ENCODE measurements around the gene C3orf70. TPM values are rescaled to one million over a fixed set of nuclear protein-coding genes. Genes with fewer than 3 reads are reported as not detected.
A peak's percentile ranks its signal among the peaks of the same experiment; 100 is the strongest.

C3orf70 gene
- total and polyA plus RNA-seq, 3 experiments from 2014 or later: 0.07 TPM; not detected in 2

DNA sequence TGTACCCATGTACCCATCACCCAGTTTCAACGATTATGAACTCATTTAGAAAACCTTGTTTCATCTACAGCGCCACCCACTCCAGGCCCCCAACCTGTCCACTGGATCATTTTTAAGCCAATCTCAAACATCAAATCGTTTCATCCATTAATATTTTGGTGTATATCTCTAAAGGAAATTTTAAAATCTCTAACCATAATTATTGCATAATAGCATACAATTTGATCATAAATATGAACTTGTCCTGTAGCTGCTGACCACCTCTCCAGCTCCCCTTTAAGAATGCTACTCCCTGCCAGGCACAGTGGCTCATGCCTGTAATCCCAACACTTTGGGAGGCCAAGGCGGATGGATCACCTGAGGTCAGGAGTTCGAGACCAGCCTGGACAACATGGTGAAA, 2.8 kb upstream of the C3orf70 start:
- CTCF ChIA-PET: no interaction called here

GRCh38 chr3:185153861-185154629, 1.2 kb upstream of the C3orf70 start:
- peaks cover 4 to 7% (median 7%) of the 10 kb centered on the region in 3 donors for H3K4me1 Mint-ChIP-seq
- no peaks in the 10 kb centered on the region for H3K9me3 ChIP-seq (ENCODE audit: low read length)
- no peak overlapping the region for H3K27ac ChIP-seq (ENCODE audit: low read depth, low read length)
- H3K4me1 ChIP-seq (ENCODE audit: insufficient read depth, low read length): no peaks in the 10 kb centered on the region
- H3K36me3 Mint-ChIP-seq: no peaks in the 10 kb centered on the region
- no peaks in the 10 kb centered on the region for H3K36me3 ChIP-seq (ENCODE audit: insufficient read depth, low read length)
- H3K4me3 ChIP-seq (ENCODE audit: low read length): no peak overlapping the region
- no peak overlapping the region for H3K4me3 Mint-ChIP-seq
- H3K27me3 Mint-ChIP-seq: peaks cover 34 to 48% of the 10 kb centered on the region in 2 donors
- peaks cover 22% of the 10 kb centered on the region for H3K27me3 ChIP-seq (ENCODE audit: insufficient read depth, low read length, poor library complexity, severe bottlenecking)
- POLR2A ChIA-PET: no interaction called here
- H3K9me3 Mint-ChIP-seq: peaks cover 0 to 2% (median 0%) of the 10 kb centered on the region in 5 donors
- no peak for DNase-seq
- H3K27ac Mint-ChIP-seq: no peak overlapping the region
- CTCF ChIA-PET: no interaction called here

More for the DNA sequence above, 2.8 kb upstream of the C3orf70 start:
- Histone ChIP-seq H3K27me3 (ENCODE audit: insufficient read depth, low read length, poor library complexity, severe bottlenecking) (peaks cover 18% of the 10 kb centered on the region), H3K4me3 (ENCODE audit: low read length) (no peak overlapping the region), H3K27ac (ENCODE audit: low read depth, low read length) (no peak overlapping the region), H3K9me3 (ENCODE audit: low read length) (no peaks in the 10 kb centered on the region), H3K4me1 (ENCODE audit: insufficient read depth, low read length) (no peaks in the 10 kb centered on the region), H3K36me3 (ENCODE audit: insufficient read depth, low read length) (no peaks in the 10 kb centered on the region)
- no peak for DNase-seq
- Mint-ChIP-seq H3K4me3 (peak overlapping the region in 1 of 7 donors; percentile 44), H3K36me3 (no peaks in the 10 kb centered on the region), H3K27me3 (peaks cover 30 to 46% of the 10 kb centered on the region in 2 donors), H3K27ac (no peak overlapping the region), H3K9me3 (peaks cover 0 to 2% (median 0%) of the 10 kb centered on the region in 5 donors), H3K4me1 (peaks cover 4 to 7% (median 7%) of the 10 kb centered on the region in 3 donors)
- POLR2A ChIA-PET: no interaction called here

DNA sequence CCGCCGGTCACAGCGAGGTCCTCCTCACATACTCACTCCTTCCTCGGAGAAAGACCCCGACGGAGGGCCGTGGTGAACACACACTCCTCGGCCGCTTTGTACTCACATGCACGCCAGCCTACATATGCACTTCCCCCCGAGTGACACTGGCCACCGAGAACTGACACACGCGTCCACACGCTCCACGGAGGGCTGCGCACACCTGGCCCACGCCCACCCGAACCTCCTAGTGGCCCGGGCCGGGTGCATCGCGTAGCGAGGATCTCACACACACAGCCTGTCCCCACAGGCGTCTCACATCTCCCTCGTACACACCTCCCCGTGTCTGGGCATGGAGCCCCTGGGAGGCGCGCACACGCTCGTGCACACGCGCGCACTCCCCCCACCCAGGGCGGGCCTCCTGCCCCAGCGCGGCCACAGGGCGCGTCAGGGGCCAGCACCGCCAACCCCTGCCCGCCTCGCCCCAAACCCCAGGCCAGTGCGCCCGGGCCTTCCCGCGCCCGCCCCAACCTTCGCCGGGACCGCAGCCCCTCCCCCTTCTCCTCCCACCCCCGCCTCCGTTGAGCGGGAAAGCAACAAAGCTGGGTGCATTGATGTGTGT, 411 bp upstream of the C3orf70 start:
- peaks cover 4 to 7% (median 7%) of the 10 kb centered on the region in 3 donors for H3K4me1 Mint-ChIP-seq
- no peak for DNase-seq

DNA sequence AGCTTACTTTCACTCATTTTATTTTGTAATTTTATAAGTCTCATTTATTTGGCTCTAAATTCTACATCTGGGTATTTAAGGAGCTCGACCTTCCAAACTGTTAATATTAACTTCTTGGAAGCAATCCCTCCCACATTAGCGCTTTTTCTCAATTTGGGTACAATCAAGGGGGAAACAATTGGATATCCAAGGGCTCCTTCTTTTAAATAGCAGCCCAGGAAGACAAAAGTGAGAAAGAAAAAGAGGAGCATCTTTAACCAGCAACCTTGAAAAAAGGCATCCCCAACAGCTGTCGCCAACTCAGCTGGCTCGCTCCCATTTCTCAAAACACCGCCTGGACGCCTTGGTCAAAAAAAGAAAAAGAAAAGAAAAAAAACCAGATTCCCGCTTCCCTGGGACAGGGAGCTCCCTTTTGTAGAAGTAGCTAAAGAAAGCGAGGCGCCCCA, 873 bp downstream of the C3orf70 start:
- Histone ChIP-seq H3K4me1 (ENCODE audit: insufficient read depth, low read length) (no peaks in the 10 kb centered on the region), H3K27ac (ENCODE audit: low read depth, low read length) (no peak overlapping the region), H3K9me3 (ENCODE audit: low read length) (no peaks in the 10 kb centered on the region), H3K4me3 (ENCODE audit: low read length) (no peak overlapping the region), H3K36me3 (ENCODE audit: insufficient read depth, low read length) (no peaks in the 10 kb centered on the region), H3K27me3 (ENCODE audit: insufficient read depth, low read length, poor library complexity, severe bottlenecking) (peaks cover 30% of the 10 kb centered on the region)
- peaks cover 4 to 7% (median 7%) of the 10 kb centered on the region in 3 donors for H3K4me1 Mint-ChIP-seq
- H3K36me3 Mint-ChIP-seq: no peaks in the 10 kb centered on the region
- H3K27ac Mint-ChIP-seq: no peak overlapping the region
- CTCF ChIA-PET: no interaction called here
- POLR2A ChIA-PET: no interaction called here
- no peak for DNase-seq
- peaks cover 27 to 37% of the 10 kb centered on the region in 2 donors for H3K27me3 Mint-ChIP-seq
- peaks cover 0 to 2% (median 0%) of the 10 kb centered on the region in 5 donors for H3K9me3 Mint-ChIP-seq
- peak overlapping the region in 6 of 7 donors; percentile 57 to 78 (median 66) for H3K4me3 Mint-ChIP-seq

More for the DNA sequence above, 411 bp upstream of the C3orf70 start:
- H3K9me3 Mint-ChIP-seq: peaks cover 0 to 2% (median 0%) of the 10 kb centered on the region in 5 donors
- no peaks in the 10 kb centered on the region for H3K36me3 Mint-ChIP-seq
- ChIA-PET CTCF (no interaction called here), POLR2A (no interaction called here)
- H3K4me1 ChIP-seq (ENCODE audit: insufficient read depth, low read length): no peaks in the 10 kb centered on the region
- H3K36me3 ChIP-seq (ENCODE audit: insufficient read depth, low read length): no peaks in the 10 kb centered on the region
- H3K27ac ChIP-seq (ENCODE audit: low read depth, low read length): no peak overlapping the region
- no peak overlapping the region for H3K4me3 ChIP-seq (ENCODE audit: low read length)
- peak overlapping the region in 6 of 7 donors; percentile 48 to 81 (median 73) for H3K4me3 Mint-ChIP-seq
- no peak overlapping the region for H3K27ac Mint-ChIP-seq
- peaks cover 26% of the 10 kb centered on the region for H3K27me3 ChIP-seq (ENCODE audit: insufficient read depth, low read length, poor library complexity, severe bottlenecking)
- no peaks in the 10 kb centered on the region for H3K9me3 ChIP-seq (ENCODE audit: low read length)
- H3K27me3 Mint-ChIP-seq: peaks cover 31 to 42% of the 10 kb centered on the region in 2 donors

- Mint-ChIP-seq H3K36me3 (no peaks in the 10 kb centered on the region), H3K4me3 (peak overlapping the region in 1 of 7 donors; percentile 1), H3K9me3 (no peaks in the 10 kb centered on the region), H3K27ac (peak overlapping the region in 1 of 8 donors; percentile 12), H3K4me1 (peaks cover 4 to 7% (median 7%) of the 10 kb centered on the region in 3 donors), H3K27me3 (peaks cover 24 to 30% of the 10 kb centered on the region in 2 donors)
- H3K36me3 ChIP-seq (ENCODE audit: insufficient read depth, low read length): no peaks in the 10 kb centered on the region
- POLR2A ChIA-PET: no interaction called here
- CTCF ChIA-PET: no interaction called here
- no peaks in the 10 kb centered on the region for H3K4me1 ChIP-seq (ENCODE audit: insufficient read depth, low read length)
- H3K27ac ChIP-seq (ENCODE audit: low read depth, low read length): no peak overlapping the region
- no peaks in the 10 kb centered on the region for H3K9me3 ChIP-seq (ENCODE audit: low read length)
- DNase-seq: no peak
- H3K27me3 ChIP-seq (ENCODE audit: insufficient read depth, low read length, poor library complexity, severe bottlenecking): peaks cover 30% of the 10 kb centered on the region
- no peak overlapping the region for H3K4me3 ChIP-seq (ENCODE audit: low read length)
Measured at GRCh38 chr3:185151101-185151963, 1.5 kb downstream of the C3orf70 start.

GRCh38 chr3:185150561-185150960, 2.3 kb downstream of the C3orf70 start:
- Mint-ChIP-seq H3K4me1 (peaks cover 4 to 7% (median 7%) of the 10 kb centered on the region in 3 donors), H3K27me3 (peaks cover 24 to 30% of the 10 kb centered on the region in 2 donors), H3K9me3 (no peaks in the 10 kb centered on the region), H3K4me3 (peak overlapping the region in 1 of 7 donors; percentile 1), H3K27ac (no peak overlapping the region), H3K36me3 (no peaks in the 10 kb centered on the region)
- Histone ChIP-seq H3K27ac (ENCODE audit: low read depth, low read length) (no peak overlapping the region), H3K4me1 (ENCODE audit: insufficient read depth, low read length) (no peaks in the 10 kb centered on the region), H3K27me3 (ENCODE audit: insufficient read depth, low read length, poor library complexity, severe bottlenecking) (peaks cover 30% of the 10 kb centered on the region), H3K9me3 (ENCODE audit: low read length) (no peaks in the 10 kb centered on the region), H3K36me3 (ENCODE audit: insufficient read depth, low read length) (no peaks in the 10 kb centered on the region), H3K4me3 (ENCODE audit: low read length) (no peak overlapping the region)
- ChIA-PET CTCF (no interaction called here), POLR2A (no interaction called here)
- DNase-seq: no peak

- H3K9me3 ChIP-seq (ENCODE audit: low read length): no peaks in the 10 kb centered on the region
- no peak for DNase-seq
- H3K36me3 Mint-ChIP-seq: no peaks in the 10 kb centered on the region
- no peak overlapping the region for H3K4me3 ChIP-seq (ENCODE audit: low read length)
- peaks cover 24 to 30% of the 10 kb centered on the region in 2 donors for H3K27me3 Mint-ChIP-seq
- H3K27ac Mint-ChIP-seq: no peak overlapping the region
- H3K4me3 Mint-ChIP-seq: no peak overlapping the region
- no peaks in the 10 kb centered on the region for H3K36me3 ChIP-seq (ENCODE audit: insufficient read depth, low read length)
- H3K9me3 Mint-ChIP-seq: no peaks in the 10 kb centered on the region
- POLR2A ChIA-PET: no interaction called here
- H3K4me1 ChIP-seq (ENCODE audit: insufficient read depth, low read length): no peaks in the 10 kb centered on the region
- CTCF ChIA-PET: no interaction called here
- H3K27ac ChIP-seq (ENCODE audit: low read depth, low read length): no peak overlapping the region
- peaks cover 30% of the 10 kb centered on the region for H3K27me3 ChIP-seq (ENCODE audit: insufficient read depth, low read length, poor library complexity, severe bottlenecking)
- H3K4me1 Mint-ChIP-seq: peaks cover 4 to 7% (median 7%) of the 10 kb centered on the region in 3 donors
Measured at GRCh38 chr3:185149591-185149990, 3.3 kb downstream of the C3orf70 start.

Measured in CD8-positive, alpha-beta memory T cell (primary cell).